ENCODE measurements around the gene CTTN.

DNA sequence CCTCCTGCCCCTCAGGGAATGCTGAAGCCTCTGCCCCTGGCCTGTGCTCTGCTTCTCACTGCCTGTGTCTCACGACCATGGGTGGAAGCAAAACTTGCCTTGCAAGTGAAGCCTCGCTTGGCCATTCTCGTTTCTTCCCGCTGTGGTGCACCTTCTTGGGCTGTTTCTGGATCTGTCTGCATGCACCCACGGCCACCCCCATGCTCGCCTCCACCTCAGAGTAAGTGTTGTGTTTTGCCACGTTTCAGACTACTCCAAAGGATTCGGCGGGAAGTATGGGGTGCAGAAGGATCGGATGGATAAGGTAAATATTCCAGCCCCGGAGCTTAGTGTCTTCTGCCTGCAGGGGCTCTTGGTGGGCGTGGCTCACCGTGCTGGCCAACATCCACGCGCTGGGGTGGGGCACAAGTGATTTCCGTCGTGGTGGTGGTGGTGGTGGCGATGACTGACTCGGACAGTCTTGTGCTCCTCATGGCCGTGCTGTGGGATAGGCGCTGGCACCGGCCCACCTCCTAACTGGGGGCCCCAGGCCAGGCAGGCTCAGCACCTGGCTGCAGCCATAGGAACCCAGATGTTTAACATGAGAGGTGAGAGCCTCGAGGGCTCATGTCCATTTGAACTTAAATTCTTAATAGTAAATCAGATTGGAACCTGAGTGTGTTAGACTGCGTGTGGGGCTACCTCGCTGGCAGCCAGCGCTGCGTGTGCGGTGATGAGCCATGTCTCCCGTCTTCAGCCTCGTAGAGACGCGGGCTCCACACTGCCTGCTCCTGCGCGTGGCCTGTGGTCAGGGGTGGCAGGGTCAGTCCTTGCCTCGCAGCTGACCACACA is 24.6 kb downstream of the CTTN start:
- TF ChIP-seq, protein P1, sequence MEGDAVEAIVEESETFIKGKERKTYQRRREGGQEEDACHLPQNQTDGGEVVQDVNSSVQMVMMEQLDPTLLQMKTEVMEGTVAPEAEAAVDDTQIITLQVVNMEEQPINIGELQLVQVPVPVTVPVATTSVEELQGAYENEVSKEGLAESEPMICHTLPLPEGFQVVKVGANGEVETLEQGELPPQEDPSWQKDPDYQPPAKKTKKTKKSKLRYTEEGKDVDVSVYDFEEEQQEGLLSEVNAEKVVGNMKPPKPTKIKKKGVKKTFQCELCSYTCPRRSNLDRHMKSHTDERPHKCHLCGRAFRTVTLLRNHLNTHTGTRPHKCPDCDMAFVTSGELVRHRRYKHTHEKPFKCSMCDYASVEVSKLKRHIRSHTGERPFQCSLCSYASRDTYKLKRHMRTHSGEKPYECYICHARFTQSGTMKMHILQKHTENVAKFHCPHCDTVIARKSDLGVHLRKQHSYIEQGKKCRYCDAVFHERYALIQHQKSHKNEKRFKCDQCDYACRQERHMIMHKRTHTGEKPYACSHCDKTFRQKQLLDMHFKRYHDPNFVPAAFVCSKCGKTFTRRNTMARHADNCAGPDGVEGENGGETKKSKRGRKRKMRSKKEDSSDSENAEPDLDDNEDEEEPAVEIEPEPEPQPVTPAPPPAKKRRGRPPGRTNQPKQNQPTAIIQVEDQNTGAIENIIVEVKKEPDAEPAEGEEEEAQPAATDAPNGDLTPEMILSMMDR (IDR thresholded peaks at IDR 0.05; ENCODE audit: control extremely low read depth in 1 of 3, insufficient read depth in 1 of 3, low read depth in 1 of 3, low read length in 3 of 3) = no peak
- TF ChIP-seq PHF8 (conservative IDR thresholded peaks at IDR 0.05; ENCODE audit: low read depth, low read length) (no peak), JUN (IDR thresholded peaks at IDR 0.05; ENCODE audit: low read depth, low read length) (no peak), CBX5 (IDR thresholded peaks at IDR 0.05; ENCODE audit: low read depth, low read length) (no peak), NRF1 (IDR thresholded peaks at IDR 0.05; ENCODE audit: low read depth, low read length) (no peak), SUZ12 (IDR thresholded peaks at IDR 0.05; ENCODE audit: low read length) (no peak), POLR2AphosphoS5 (IDR thresholded peaks at IDR 0.05; ENCODE audit: low read depth, low read length) (no peak), RAD21 (IDR thresholded peaks at IDR 0.05 in 1 of 2, conservative IDR thresholded peaks at IDR 0.05 in 1 of 2; ENCODE audit: low read depth in 2 of 2, low read length in 2 of 2) (no peak)
- TF ChIP-seq, protein P2, sequence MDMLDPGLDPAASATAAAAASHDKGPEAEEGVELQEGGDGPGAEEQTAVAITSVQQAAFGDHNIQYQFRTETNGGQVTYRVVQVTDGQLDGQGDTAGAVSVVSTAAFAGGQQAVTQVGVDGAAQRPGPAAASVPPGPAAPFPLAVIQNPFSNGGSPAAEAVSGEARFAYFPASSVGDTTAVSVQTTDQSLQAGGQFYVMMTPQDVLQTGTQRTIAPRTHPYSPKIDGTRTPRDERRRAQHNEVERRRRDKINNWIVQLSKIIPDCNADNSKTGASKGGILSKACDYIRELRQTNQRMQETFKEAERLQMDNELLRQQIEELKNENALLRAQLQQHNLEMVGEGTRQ (IDR thresholded peaks at IDR 0.05; ENCODE audit: low read length) = no peak

Measured in H1 (cell line).